G401 (cell line): Measurements from ENCODE around the gene TRIM65. TPM values are rescaled to one million over a fixed set of nuclear protein-coding genes. Genes with fewer than 3 reads are reported as not detected.

Source experiments
- DNase-seq: peaks from one replicate; pipeline ENCODE4 v3.0.0-alpha.2; 2015; ENCODE audit warnings: low spot score
- in situ Hi-C: cut with HindIII; loops from 2 replicates; pipeline ENCODE4 v1.10.0; 2016; ENCODE audit warnings: low sequenced_read_pairs, mixed read lengths
- total RNA-seq: library from RNA; depleted of rRNA; stranded (reverse); fragments of >200 nt; shearing (Covaris generic); gene quantifications from 2 replicates; pipeline ENCODE4 v1.2.3, GENCODE V29; 2014; rRNA removed

The TRIM65 gene
- total RNA-seq, 1 experiment from 2014 or later: 41.7 TPM

GRCh38 chr17:75845058-75845711, 51.6 kb downstream of the TRIM65 start:
- in situ Hi-C loops: no loop called here

GRCh38 chr17:75844530-75845057, 52.2 kb downstream of the TRIM65 start:
- DNase-seq: no peak
- in situ Hi-C loops: no loop called here

More at GRCh38 chr17:75845058-75845711, 51.6 kb downstream of the TRIM65 start:
- peak; percentile 48 for DNase-seq

GRCh38 chr17:75843577-75844529, 52.9 kb downstream of the TRIM65 start, which contains the start of gene UNC13D:
TSS of gene UNC13D (minus strand) at chr17:75844404. CDS start at chr17:75844337, 67 bp downstream.
- in situ Hi-C loops: no loop called here
- no peak for DNase-seq

- no peak for DNase-seq
- in situ Hi-C loops: no loop called here
Measured at GRCh38 chr17:75842963-75843576, 53.7 kb downstream of the TRIM65 start.

GRCh38 chr17:75842411-75842810, 54.3 kb downstream of the TRIM65 start:
- in situ Hi-C loops: no loop called here
- DNase-seq: no peak

- in situ Hi-C loops: no loop called here
- no peak for DNase-seq
Measured at GRCh38 chr17:75840799-75841164, 56.0 kb downstream of the TRIM65 start.

- in situ Hi-C loops: no loop called here
- no peak for DNase-seq
Measured at GRCh38 chr17:75839942-75840798, 56.6 kb downstream of the TRIM65 start.

Other genes starting within 250 kb of the TRIM65 start
- 16.7 and 40.0 TPM in 2 replicates for gene RECQL5, start 229.8 kb downstream of the TRIM65 start, total RNA-seq
- 94.1 and 162 TPM in 2 replicates for gene SAP30BP, start 229.6 kb downstream of the TRIM65 start, total RNA-seq
- gene ITGB4, start 175.5 kb downstream of the TRIM65 start, total RNA-seq: 0.06 TPM in 1 of 2 replicates, not detected in the other
- gene GALK1, start 131.8 kb downstream of the TRIM65 start, total RNA-seq: 68.3 and 87.8 TPM in 2 replicates
- gene UNK, start 112.1 kb downstream of the TRIM65 start, total RNA-seq: 19.1 and 19.6 TPM in 2 replicates
- 2.8 and 6.0 TPM in 2 replicates for gene UNC13D, start 52.5 kb downstream of the TRIM65 start, total RNA-seq
- 18.6 and 18.7 TPM in 2 replicates for gene WBP2, start 41.6 kb downstream of the TRIM65 start, total RNA-seq
- gene TRIM47, start 18.4 kb downstream of the TRIM65 start, total RNA-seq: 2.1 and 2.7 TPM in 2 replicates
- 102 and 134 TPM in 2 replicates for gene MRPL38, start 7.9 kb upstream of the TRIM65 start, total RNA-seq
- 10.4 and 21.6 TPM in 2 replicates for gene FBF1, start 44.1 kb upstream of the TRIM65 start, total RNA-seq
- 27.7 and 32.2 TPM in 2 replicates for gene ACOX1, start 82.2 kb upstream of the TRIM65 start, total RNA-seq
- 31.4 and 39.4 TPM in 2 replicates for gene TEN1, start 82.3 kb upstream of the TRIM65 start, total RNA-seq
- gene CDK3, start 103.9 kb upstream of the TRIM65 start, total RNA-seq: 0.68 and 2.5 TPM in 2 replicates
- 0.80 and 5.4 TPM in 2 replicates for gene EVPL, start 130.4 kb upstream of the TRIM65 start, total RNA-seq
- 73.7 and 87.2 TPM in 2 replicates for gene SRP68, start 175.6 kb upstream of the TRIM65 start, total RNA-seq
- 0.95 TPM in 1 of 2 replicates, not detected in the other for gene GALR2, start 177.8 kb upstream of the TRIM65 start, total RNA-seq
- gene ZACN, start 182.2 kb upstream of the TRIM65 start, total RNA-seq: not detected in 2 replicates
- 83.1 and 92.2 TPM in 2 replicates for gene EXOC7, start 206.8 kb upstream of the TRIM65 start, total RNA-seq
- 0.62 and 0.85 TPM in 2 replicates for gene FOXJ1, start 244.3 kb upstream of the TRIM65 start, total RNA-seq